Measurements from ENCODE around the gene KIF16B. TPM values are rescaled to one million over a fixed set of nuclear protein-coding genes. Genes with fewer than 3 reads are reported as not detected.

The KIF16B gene
- total and polyA plus RNA-seq, 9 of the 15 experiments (the other 6 are each of a cell fraction or from before 2014, with no cell fraction given): 1.00 to 10.6 (median 8.5) TPM

- TF ChIP-seq ZNF780A (CRISPR knock-in tag; IDR thresholded peaks at IDR 0.05) (no peak), RERE (CRISPR knock-in tag; IDR thresholded peaks at IDR 0.05; ENCODE audit: borderline replicate concordance) (no peak), CREB3 (tag; conservative IDR thresholded peaks at IDR 0.05; ENCODE audit: low read depth) (no peak), PHTF2 (CRISPR knock-in tag; IDR thresholded peaks at IDR 0.05) (no peak), TOE1 (IDR thresholded peaks at IDR 0.05; ENCODE audit: borderline replicate concordance) (no peak), TOE1 (CRISPR knock-in tag; IDR thresholded peaks at IDR 0.05; ENCODE audit: borderline replicate concordance, low read depth) (no peak), SPI1 (IDR thresholded peaks at IDR 0.05; ENCODE audit: borderline replicate concordance, low read depth, low read length) (no peak), CREB5 (CRISPR knock-in tag; IDR thresholded peaks at IDR 0.05) (no peak), ZNF699 (CRISPR knock-in tag; IDR thresholded peaks at IDR 0.05; ENCODE audit: insufficient replicate concordance) (no peak)
- BruUV-seq (replicated peaks): no TSS peak
- ChIA-PET POLR2A (no interaction called here), CTCF (ENCODE audit: low intra/inter-chr PET ratio) (no interaction called here)
- no peaks in the 10 kb centered on the region for H3K27me3 ChIP-seq (ENCODE audit: control insufficient read depth in 2 of 2, insufficient read depth in 2 of 2, low read length in 2 of 2)
- H2AFZ ChIP-seq (ENCODE audit: low read depth, low read length): no peak overlapping the region
- H3K4me3 ChIP-seq: no peak overlapping the region
- no peak overlapping the region for H3K9ac ChIP-seq (ENCODE audit: insufficient read depth in 1 of 2, low read depth in 2 of 2, low read length in 2 of 2)
- H3K4me1 ChIP-seq (replicated peaks in 1 of 2; ENCODE audit: control insufficient read depth in 2 of 2, insufficient read depth in 2 of 2, low read length in 2 of 2): no peaks in the 10 kb centered on the region
- H3K9me1 ChIP-seq (ENCODE audit: control insufficient read depth, insufficient read depth, low read length): no peaks in the 10 kb centered on the region
- intact Hi-C loops (cut with micrococcal nuclease): no loop called here
- H3K4me2 ChIP-seq (ENCODE audit: insufficient read depth, low read length): no peak overlapping the region
- no peaks in the 10 kb centered on the region for H4K20me1 ChIP-seq (replicated peaks; ENCODE audit: control insufficient read depth, insufficient read depth, low read length)
- no peak for DNase-seq (ENCODE audit: extremely low read depth in 1 of 4, low spot score in 3 of 4)
- no peaks in the 10 kb centered on the region for H3K9me3 ChIP-seq (replicated peaks; ENCODE audit: control insufficient read depth, insufficient read depth, low read depth, low read length)
- no peaks in the 10 kb centered on the region for H3K79me2 ChIP-seq (ENCODE audit: control insufficient read depth, insufficient read depth, low read length)
- FAIRE-seq: no peak
- H3K27ac ChIP-seq (ENCODE audit: extremely low read depth, low read depth, low read length): no peak overlapping the region
- in situ Hi-C loops (cut with MboI): no loop called here
- ATAC-seq: no peak
- no peaks in the 10 kb centered on the region; the same call in 2 of the 3 replicates for H3K36me3 ChIP-seq (ENCODE audit: control insufficient read depth, insufficient read depth, low read length)
These were observed 173.0 kb downstream of the KIF16B start for GRCh38 chr20:16400234-16400633.
